LHCN-M2 (cell line): ENCODE results near the gene MBOAT1. TPM values are rescaled to one million over a fixed set of nuclear protein-coding genes. Genes with fewer than 3 reads are reported as not detected.

ENCODE experiments used
- DNase-seq: peaks from one replicate; pipeline ENCODE4 v3.0.0-alpha.2; 2012; ENCODE audit warnings: low read depth
- total RNA-seq: library from RNA; depleted of rRNA; stranded (reverse); fragments of >200 nt; gene quantifications from 2 replicates; pipeline ENCODE4 v1.2.3, GENCODE V29; 2014

MBOAT1 gene
- total RNA-seq, 1 experiment from 2014 or later: 3.3 TPM

DNA sequence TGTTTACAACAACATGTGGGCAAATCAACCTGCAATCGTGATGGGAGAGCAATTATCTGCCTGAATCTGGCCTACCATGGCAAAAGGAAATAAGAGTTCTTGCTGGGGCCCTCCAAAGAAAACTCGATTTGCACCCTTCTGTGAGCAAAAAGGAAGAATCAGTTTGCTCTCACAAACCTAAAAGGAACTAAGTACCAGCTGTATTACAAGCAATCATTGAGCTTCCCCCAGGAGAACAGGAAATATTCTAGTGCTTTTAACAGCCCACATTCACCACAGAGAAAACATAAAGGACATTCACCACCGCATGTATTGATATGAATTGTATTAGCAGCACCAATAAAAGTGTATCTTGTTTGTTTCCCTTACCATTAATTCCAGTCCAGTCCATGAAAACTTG lies 75.0 kb downstream of the MBOAT1 start:
- DNase-seq: no peak

DNA sequence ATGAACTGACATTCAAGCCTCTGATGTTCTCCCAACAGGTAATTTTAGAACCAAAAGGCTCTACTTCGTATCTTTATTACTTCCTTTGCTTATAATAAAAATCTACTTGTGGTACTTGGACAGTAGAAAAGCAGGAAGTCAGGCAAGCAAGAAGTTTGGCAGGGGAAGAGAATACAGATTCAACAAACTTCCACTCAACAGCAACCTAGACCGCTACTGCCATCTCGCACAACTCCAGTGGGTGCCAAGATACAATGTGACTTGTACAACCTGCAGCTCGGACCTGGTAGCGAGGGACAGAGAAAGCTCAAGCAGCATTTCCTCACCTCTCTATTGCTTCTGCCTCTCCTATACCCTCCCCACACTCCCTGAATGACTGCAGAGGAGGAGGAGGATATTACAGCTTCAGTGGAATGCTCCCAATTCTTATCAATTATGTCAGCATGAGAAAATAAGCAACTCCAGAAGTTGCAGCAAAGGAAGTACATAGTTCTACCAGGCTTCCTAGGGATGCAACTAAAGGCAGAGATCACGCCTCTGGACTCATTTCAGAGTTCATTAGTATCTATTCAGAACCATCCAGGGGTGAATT lies 76.5 kb downstream of the MBOAT1 start:
- no peak for DNase-seq

- no peak for DNase-seq
Measured at GRCh38 chr6:20134613-20135012, 77.7 kb downstream of the MBOAT1 start.

- no peak for DNase-seq
Measured at GRCh38 chr6:20129290-20130088, 82.8 kb downstream of the MBOAT1 start.

GRCh38 chr6:20128018-20128417 lies 84.3 kb downstream of the MBOAT1 start:
- no peak for DNase-seq

GRCh38 chr6:20126789-20127653 lies 85.2 kb downstream of the MBOAT1 start:
- DNase-seq: peak; percentile 42

DNA sequence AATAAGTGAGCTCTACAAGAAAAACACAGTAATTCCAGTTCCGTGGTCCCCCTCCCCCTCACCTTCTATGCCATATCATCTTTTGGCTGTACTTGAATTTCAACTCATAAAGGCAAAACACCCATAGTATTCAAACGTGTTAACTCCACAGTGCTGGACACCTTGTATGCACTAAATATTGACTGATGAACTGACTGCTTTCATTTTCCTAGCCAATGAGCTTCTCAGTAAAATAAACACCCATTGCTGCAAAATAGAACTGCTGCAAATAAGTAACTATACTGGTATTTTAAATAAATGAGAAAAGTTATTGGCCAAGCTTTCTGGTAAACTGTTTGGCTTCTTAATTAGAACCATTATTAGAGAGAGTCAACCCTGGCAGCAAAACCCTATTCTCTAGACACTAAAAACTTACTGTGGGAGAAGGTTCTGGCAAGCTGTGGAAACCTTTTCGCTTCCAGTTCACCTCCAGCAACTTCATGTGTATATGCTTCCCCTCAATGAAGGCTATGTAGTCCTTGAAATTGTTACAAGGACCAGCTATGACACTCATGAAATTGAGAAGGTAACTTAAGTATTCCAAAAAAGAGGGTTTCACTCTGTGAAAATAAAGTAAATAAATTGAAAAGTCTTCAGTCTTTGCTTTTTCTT lies 86.0 kb downstream of the MBOAT1 start:
- no peak for DNase-seq

DNA sequence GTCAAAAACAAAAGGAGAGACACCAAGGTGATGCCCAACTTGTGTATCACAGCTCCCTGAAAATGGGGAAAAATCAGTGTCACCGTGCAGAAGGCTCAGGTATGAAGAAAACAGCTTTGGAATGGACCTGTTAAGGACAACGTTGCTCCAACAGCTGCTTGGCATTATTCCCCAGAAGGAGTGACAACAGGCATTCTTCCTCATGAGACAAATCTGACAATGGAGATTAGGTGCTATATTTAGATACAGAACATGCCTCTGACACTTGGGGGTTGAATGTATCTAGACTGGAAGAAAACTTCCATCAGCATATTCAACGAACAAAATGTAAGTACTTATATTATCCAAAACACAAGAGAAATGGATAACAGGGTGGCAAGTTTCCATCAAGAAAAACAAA lies 87.7 kb downstream of the MBOAT1 start:
- no peak for DNase-seq

DNA sequence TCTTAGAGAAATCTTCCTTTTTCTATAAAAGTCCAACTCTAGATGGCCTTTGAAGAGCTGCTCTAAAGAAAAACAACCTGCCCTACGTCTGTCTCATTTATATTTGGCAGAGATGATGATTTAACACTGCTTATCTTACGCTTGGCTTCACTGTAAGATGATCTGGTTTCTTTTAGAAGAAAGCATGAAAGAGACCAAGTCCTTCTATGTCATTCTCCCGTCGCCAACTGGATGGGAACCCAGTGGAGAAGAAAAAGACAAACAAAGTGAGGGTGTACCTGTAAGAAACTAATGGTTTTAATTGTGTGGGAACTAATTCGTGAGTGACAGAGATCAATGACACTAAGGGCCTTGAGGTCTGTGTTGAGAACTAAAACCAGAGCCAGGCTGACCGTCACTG lies 92.8 kb downstream of the MBOAT1 start:
- DNase-seq: no peak

DNA sequence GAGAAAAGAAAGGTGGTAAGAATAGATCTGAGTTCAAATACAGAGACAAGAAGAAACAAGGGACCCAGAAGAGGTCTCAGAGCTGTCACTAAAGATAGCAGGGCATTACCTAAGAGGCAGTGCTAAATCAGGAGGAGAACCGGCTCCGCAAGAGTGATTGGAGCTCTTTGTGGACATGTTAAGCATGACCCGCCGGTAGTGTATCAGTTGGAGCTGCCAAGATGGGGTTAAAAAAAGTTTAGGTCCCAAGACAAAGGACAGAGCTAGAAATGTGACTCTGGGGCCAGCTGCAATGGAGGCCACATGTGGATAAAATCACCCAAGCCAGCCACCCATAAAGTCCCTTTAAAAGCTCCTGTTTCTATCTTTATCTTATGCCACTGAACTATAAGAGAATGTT lies 93.4 kb downstream of the MBOAT1 start:
- no peak for DNase-seq

GRCh38 chr6:20117474-20117873 lies 94.8 kb downstream of the MBOAT1 start:
- no peak for DNase-seq

GRCh38 chr6:20116792-20117191 lies 95.5 kb downstream of the MBOAT1 start:
- DNase-seq: no peak

DNA sequence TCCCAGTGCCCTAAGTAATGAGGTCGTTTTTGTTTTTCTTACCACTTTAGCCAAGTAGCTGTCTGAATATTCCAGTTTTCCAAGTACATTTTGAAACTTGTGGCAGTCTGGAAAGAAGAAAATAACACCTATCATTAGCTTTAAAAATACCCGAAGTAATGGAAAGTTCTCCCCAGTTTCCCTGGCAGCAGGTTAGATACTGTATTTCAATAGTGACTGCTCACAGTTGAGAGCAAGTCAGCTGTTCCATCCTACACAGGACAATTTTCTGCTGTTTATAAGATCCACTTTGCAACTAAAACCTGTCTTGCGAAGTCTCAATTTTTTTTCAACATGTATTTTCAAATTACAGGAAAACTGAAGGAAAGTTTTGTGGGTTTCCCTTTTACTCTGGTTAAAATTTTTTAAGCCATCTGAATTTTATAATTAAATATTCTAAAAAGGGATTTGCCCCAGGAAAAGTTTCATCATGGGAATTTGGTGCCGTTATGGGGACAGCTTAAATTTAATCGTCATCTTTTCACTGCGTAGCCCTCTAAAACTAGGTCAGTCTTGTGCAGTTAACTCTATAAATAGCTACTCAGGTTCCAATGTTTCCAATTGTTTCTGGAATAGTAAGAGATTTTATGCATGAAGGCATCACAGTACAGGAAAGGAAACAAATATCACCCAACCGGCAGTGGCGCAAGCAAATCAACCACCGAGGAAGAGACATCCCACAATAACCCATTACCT lies 96.9 kb downstream of the MBOAT1 start:
- DNase-seq: no peak

- DNase-seq: no peak
Measured at GRCh38 chr6:20113649-20114224, 98.5 kb downstream of the MBOAT1 start.

GRCh38 chr6:20112841-20113240 lies 99.4 kb downstream of the MBOAT1 start:
- DNase-seq: no peak

DNA sequence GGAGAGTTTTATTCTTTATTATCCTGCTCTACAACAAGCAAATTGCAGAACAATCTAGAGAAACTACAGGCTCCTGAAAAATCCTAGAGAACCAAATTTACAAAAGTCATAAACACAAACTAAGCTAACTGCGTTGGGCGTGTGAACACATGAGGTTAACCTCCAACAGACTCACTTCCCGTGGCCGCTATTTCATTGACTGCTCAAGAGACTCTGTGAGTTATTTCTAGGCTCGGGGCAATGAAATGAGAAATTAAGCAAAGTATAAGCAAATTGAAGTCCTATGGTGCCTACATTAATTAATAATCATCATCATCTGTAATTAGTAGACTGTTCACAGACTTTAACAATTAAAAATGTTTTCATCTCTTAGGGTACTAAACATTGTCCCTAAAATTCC lies 100.0 kb downstream of the MBOAT1 start:
- DNase-seq: no peak

DNA sequence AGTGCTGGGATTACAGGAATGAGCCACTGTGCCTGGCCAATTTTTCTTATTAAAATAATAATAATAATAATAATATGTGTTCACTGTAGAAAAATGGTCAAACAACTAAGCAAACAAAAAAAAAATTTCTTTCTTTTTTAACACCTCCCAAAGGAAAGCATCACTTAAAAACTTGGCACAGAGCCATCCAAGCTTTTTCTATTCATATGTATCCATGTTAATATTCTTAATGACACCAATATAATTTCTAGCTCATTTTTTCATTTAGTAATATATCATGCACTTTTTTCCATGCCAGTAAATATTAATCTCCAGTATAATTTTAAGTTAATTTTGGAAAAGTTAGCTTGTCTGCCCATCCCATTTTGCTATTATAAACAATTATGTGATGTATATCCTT lies 101.8 kb downstream of the MBOAT1 start:
- no peak for DNase-seq

DNA sequence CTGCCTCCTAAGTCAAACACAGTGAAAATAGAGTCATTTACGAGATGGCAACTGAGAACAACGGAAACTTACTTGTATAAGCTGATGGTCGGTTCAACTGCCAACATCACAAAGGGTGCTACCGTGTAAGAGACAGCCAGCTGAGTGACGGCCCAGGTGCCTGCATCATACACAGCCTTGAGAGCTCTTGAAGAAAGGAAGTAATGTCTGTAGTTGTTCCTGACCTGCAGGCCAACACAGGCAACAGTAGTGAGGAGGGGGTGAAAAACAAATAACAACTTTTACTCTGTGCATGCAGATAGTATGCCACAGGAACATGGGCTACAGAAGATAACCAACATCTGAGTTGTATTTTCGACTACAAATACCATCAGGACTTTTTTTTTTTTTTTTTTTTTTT lies 102.7 kb downstream of the MBOAT1 start:
- DNase-seq: no peak

DNA sequence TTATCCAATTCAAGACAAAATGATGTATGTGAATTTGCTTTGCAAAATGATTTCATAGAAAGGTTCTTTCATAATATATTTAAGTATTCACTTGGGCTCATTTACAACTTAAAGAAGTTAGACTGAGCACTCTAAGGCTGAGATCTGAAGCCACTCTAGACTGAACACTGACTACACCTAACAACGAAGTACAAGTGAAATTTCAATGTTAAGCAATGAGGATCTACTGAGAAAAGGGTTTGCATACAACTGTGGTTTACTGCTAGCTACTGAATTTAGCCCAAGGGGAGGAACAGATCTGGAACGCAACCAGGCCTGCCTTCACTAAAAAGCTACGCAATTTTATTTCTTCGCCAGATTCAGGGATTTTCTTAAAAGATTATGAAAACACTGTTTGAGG lies 106.4 kb downstream of the MBOAT1 start:
- no peak for DNase-seq

- DNase-seq: no peak
Measured at GRCh38 chr6:20104696-20105095, 107.6 kb downstream of the MBOAT1 start.
